HG02973 (cell line): Measurements from ENCODE around the gene DBF4B.

Source experiments
- ATAC-seq: cut with Tn5 transposase; IDR thresholded peaks from one replicate; pipeline ENCODE4 v1.9.1; 2021; ENCODE audit warnings: moderate library complexity; ENCODE audit not compliant: unreplicated experiment

DBF4B gene

DNA sequence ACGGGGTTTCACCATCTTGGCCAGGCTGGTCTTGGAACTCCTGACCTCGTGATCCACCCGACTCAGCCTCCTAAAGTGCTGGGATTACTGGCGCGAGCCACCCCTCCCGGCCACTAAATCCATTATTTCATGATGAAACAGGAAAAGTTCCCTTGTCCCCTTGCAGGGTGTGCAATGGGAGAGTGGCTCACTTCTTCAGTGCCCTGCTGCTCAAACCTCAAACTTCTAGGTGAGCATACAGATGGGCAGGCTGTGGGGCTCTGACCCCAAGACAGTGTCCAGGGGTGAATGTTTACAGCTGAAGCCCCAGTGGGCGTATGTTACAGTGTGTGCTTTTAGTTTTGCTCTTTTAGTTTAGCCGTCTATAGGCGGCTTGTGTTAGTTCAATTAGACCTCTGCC, 87.0 kb downstream of the DBF4B start:
- no peak for ATAC-seq

DNA sequence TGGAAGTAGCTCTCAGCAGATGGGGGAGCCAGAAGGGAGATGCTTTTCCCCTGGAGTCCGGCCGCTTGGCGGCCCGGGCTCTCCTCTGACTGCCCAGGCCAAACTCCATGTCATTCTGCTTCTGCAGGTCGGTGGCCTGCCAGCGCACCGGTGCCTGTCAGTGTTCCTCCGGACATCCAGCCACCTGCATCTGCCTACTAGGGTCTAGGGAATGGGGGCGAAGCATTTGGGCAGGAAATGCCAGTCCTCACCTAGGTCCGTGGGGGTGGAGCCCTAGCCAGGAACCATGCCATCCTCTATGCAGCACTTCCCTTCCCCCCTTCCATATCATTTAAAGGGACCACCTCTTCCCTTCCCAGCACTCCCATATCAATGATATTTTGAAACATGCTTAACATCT, 87.5 kb downstream of the DBF4B start:
- no peak for ATAC-seq

DNA sequence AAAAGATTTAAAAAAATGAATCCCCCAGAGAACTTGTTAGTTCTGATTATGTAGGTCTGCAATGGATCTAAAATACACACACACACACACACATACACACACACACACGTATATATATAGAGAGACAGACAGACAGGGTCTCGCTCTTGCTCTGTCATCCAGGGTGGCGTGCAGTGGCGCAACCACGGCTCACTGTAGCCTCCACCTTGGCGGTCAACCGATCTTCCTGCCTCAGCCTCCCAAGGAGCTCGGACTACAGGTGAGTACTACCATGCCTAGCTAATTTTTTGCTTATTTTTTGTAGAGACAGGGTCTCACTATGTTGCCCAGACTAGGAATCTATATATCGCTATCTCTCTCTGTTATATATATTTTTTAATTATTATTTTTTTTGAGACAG, 88.3 kb downstream of the DBF4B start:
- ATAC-seq = no peak

DNA sequence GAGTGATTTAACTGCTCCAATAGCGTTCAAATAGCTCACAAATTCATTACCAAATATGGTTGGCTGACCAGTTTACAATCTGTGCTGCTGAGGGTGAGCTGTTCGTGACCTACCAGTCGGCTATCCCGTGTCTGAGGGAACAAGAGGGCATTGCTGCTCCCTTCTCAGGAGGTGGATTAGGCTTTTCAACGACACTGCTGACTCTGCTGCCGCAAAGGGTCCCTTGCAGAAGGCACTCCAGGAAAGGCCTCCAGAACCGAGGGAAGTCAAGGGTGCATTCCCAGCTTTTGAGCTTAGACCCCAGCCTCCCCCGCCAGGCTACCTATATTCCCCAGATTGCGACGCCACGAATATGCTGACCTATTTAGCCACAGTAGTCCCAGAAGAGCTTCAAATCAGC, 89.3 kb downstream of the DBF4B start:
- no peak for ATAC-seq

DNA sequence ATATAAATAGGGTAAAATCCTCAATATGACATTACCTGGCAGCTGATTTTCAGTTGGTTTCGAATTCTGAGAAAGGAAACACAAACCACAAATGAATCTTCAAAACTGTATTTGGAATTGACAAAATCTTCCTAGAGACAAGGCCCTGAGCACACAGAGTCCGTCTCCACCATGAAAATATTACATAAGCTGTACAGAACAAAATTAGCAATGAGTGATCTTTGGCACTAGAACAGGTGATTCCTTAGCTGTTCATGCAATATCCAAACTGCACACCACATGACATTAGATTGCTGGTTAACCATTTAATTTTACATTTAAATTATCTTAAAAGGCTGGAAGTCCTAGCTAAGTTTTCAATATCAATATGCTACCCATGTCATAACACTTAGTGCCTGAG, 89.9 kb downstream of the DBF4B start:
- ATAC-seq = no peak
